IMR-90 (cell line): Measurements from ENCODE around the gene EFNA5. TPM values are rescaled to one million over a fixed set of nuclear protein-coding genes. Genes with fewer than 3 reads are reported as not detected.

Experiments used
- BHLHE40 ChIP-seq: fragments of 150-350 bp; IDR thresholded peaks from 2 replicates; pipeline ENCODE4 v1.6.1; 2016; ENCODE audit warnings: mild to moderate bottlenecking, low read depth, low read length
- MAFK ChIP-seq: IDR thresholded peaks from 2 replicates; pipeline ENCODE4 v1.6.1; 2012; ENCODE audit warnings: low read depth, low read length, improper control_type of control experiment
- NFE2L2 ChIP-seq: fragments of 150-350 bp; IDR thresholded peaks from 2 replicates; pipeline ENCODE4 v1.6.1; 2016; ENCODE audit warnings: low read depth, mild to moderate bottlenecking, low read length
- RFX5 ChIP-seq: IDR thresholded peaks from 2 replicates; pipeline ENCODE4 v1.8.0; 2012; ENCODE audit warnings: low read depth, mild to moderate bottlenecking, low read length, moderate library complexity
- polyA plus RNA-seq, 3 experiments: library from polyadenylated mRNA; depleted of rRNA; stranded (reverse); fragments of >200 nt; gene quantifications; 2 replicates each; pipeline ENCODE4 v1.2.3, GENCODE V29; 2012; ENCODE audit warnings: low replicate concordance in 1 of 3
- total RNA-seq: library from RNA; depleted of rRNA; stranded (reverse); fragments of >200 nt; gene quantifications from 2 replicates; pipeline ENCODE4 v1.2.3, GENCODE V29; 2012

EFNA5 gene
- total and polyA plus RNA-seq, 2 of the 4 experiments (the other 2 are of a cell fraction) = 1.5 to 1.6 TPM

DNA sequence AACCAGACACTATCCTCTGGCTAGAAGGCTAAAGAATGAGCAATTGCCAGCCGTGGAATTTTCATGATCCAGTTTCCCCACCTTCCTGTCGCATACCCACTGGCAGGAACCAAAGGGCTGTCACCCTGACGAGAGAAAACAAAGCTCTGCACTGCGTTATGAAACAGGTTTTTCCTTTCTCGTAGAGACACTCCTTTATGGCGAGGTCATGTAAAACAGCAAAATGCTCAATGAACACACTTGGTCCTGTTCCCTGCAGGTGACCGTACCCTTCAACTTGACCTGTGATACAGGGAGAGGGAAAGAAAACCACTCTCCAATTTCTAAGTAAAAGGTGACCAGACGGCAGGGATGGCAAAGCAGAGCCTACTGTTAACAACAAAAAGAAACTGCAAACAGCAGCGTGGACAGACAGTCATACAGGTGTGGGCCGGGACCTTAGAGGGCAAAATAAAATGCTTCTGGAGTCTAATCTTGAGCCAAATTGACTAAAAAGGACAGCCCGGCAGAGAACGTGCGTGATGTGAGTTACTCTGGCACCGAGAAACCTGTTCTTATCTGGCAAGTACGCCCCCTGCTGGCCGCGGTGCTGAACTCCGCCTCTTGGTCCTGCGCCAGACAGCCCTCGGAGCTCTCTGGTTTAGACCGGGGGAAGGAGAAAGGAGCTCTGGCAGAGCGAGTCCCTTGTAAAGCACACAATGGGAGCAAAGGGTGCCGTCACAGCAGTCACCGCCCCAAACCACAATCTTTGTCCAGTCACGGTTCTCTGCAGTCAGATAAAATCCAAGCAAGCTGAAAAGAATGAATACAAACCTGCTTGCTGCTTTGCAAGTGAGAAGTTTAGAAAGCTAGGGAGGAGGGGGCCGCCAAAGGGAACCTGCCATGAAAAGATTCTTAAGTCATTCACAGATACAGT, 98.9 kb downstream of the EFNA5 start (continued):
- no peak for TF ChIP-seq MAFK
- no peak for TF ChIP-seq RFX5
- peak; percentile 56 for TF ChIP-seq BHLHE40
- no peak for TF ChIP-seq NFE2L2
